Measurements from ENCODE around the gene SUPT3H. TPM values are rescaled to one million over a fixed set of nuclear protein-coding genes. Genes with fewer than 3 reads are reported as not detected.

SUPT3H gene
- total and polyA plus RNA-seq, 2 of the 13 experiments (the other 11 are each of a cell fraction or from before 2014, with no cell fraction given): 11.9 to 36.1 TPM

- peak; percentile 82 for TF ChIP-seq MYPOP (CRISPR knock-in tag; IDR thresholded peaks at IDR 0.05)
- TF ChIP-seq NFKB2 (CRISPR knock-in tag; IDR thresholded peaks at IDR 0.05; ENCODE audit: borderline replicate concordance): peak; percentile 85
- peak; percentile 52; the same call in 1 of the 2 replicates for TF ChIP-seq ZNF646 (CRISPR knock-in tag; IDR thresholded peaks at IDR 0.05)
- TF ChIP-seq ZNF737 (CRISPR knock-in tag; IDR thresholded peaks at IDR 0.05; ENCODE audit: borderline replicate concordance): peak; percentile 53; the same call in 1 of the 2 replicates
- no peak for TF ChIP-seq SMARCC2 (IDR thresholded peaks at IDR 0.05)
- TF ChIP-seq ZNF749 (CRISPR knock-in tag; IDR thresholded peaks at IDR 0.05; ENCODE audit: borderline replicate concordance): no peak
- peak; percentile 98 for TF ChIP-seq SNAPC2 (CRISPR knock-in tag; IDR thresholded peaks at IDR 0.05)
- peak; percentile 97 for TF ChIP-seq MAX (IDR thresholded peaks at IDR 0.05)
- no peak for TF ChIP-seq SMARCE1 (IDR thresholded peaks at IDR 0.05; ENCODE audit: borderline replicate concordance)
- TF ChIP-seq ZNF34 (CRISPR knock-in tag; IDR thresholded peaks at IDR 0.05; ENCODE audit: borderline replicate concordance): 0 out of 2 replicates have a peak, but pooled peaks have one; percentile 27
- peak; percentile 75 for TF ChIP-seq TAF15 (IDR thresholded peaks at IDR 0.05; ENCODE audit: low read depth, low read length, poor library complexity, severe bottlenecking)
- TF ChIP-seq ZXDC (CRISPR knock-in tag; IDR thresholded peaks at IDR 0.05): no peak; the same call in none of the 2 replicates
- TF ChIP-seq CENPBD1 (CRISPR knock-in tag; IDR thresholded peaks at IDR 0.05; ENCODE audit: borderline replicate concordance, low read depth): no peak; the same call in 1 of the 2 replicates
- TF ChIP-seq STAT5B (CRISPR knock-in tag; IDR thresholded peaks at IDR 0.05): peak; percentile 20; the same call in 1 of the 2 replicates
Observed at GRCh38 chr6:45377554-45378333, at the start of gene SUPT3H (continued).

All from HepG2 (cell line).